SU-DHL-6 (cell line): ENCODE measurements around the gene SESN2.

Experiments
- CTCF ChIP-seq: fragments of 200-600 bp; sonication (generic); IDR thresholded peaks from one replicate; pipeline ENCODE4 v1.5.1; 2017; ENCODE audit warnings: antibody characterized with exemption, mild to moderate bottlenecking, low read length, moderate library complexity; ENCODE audit not compliant: insufficient read depth, poor library complexity, severe bottlenecking
- EZH2phosphoT487 ChIP-seq: fragments of 200-600 bp; sonication (generic), shearing (Covaris generic); conservative IDR thresholded peaks from 2 replicates; pipeline ENCODE4 v1.6.1; 2018; ENCODE audit warnings: mild to moderate bottlenecking, antibody characterized with exemption, low read length, moderate library complexity, mixed read lengths

GRCh38 chr1:28209700-28210099, 49.6 kb upstream of the SESN2 start:
- no peak for TF ChIP-seq CTCF
- TF ChIP-seq EZH2phosphoT487, result no peak
